GM12878 (cell line): Measurements from ENCODE around the gene MRPL55. TPM values are rescaled to one million over a fixed set of nuclear protein-coding genes. Genes with fewer than 3 reads are reported as not detected.

Experiments
- CEBPZ ChIP-seq: fragments of 150-350 bp; IDR thresholded peaks from 2 replicates; pipeline ENCODE4 v1.6.1; 2016; ENCODE audit warnings: low read depth, low read length
- ELK1 ChIP-seq: IDR thresholded peaks from 2 replicates; pipeline ENCODE4 v1.6.1; 2012; ENCODE audit warnings: low read depth, low read length, improper control_type of control experiment
- EP300 ChIP-seq, 2 experiments: fragments of 150-350 bp in 1 of 2; IDR thresholded peaks; 2 replicates each; pipeline ENCODE4 v1.6.1; 2011 to 2012; ENCODE audit warnings: low read depth in 2 of 2, low read length in 2 of 2, borderline replicate concordance in 1 of 2, improper control_type of control experiment in 1 of 2, inconsistent platforms in 1 of 2; ENCODE audit not compliant: control insufficient read depth in 1 of 2
- GATAD2B ChIP-seq: fragments of 450-650 bp; conservative IDR thresholded peaks from 2 replicates; pipeline ENCODE4 v1.6.1; 2017; ENCODE audit warnings: low read depth, mild to moderate bottlenecking, moderate library complexity
- HDAC6 ChIP-seq: fragments of 200-600 bp; sonication (generic); IDR thresholded peaks from one replicate; pipeline ENCODE4 v1.8.0; 2017; ENCODE audit warnings: antibody characterized with exemption; ENCODE audit not compliant: unreplicated experiment
- HDGF ChIP-seq: fragments of 450-650 bp; IDR thresholded peaks from 2 replicates; pipeline ENCODE4 v1.6.1; 2016; ENCODE audit warnings: antibody characterized with exemption
- JUND ChIP-seq: IDR thresholded peaks from 2 replicates; pipeline ENCODE4 v1.6.1; 2012; ENCODE audit warnings: low read depth, mild to moderate bottlenecking, low read length, improper control_type of control experiment, moderate library complexity
- NFYB ChIP-seq: IDR thresholded peaks from 2 replicates; pipeline ENCODE4 v1.6.1; 2011; ENCODE audit warnings: low read depth, mild to moderate bottlenecking, low read length, improper control_type of control experiment, moderate library complexity; ENCODE audit not compliant: insufficient read depth
- NRF1 ChIP-seq: conservative IDR thresholded peaks from 2 replicates; pipeline ENCODE4 v1.6.1; 2011; ENCODE audit warnings: mild to moderate bottlenecking, low read depth, low read length, improper control_type of control experiment
- PBX3 ChIP-seq: IDR thresholded peaks from 2 replicates; pipeline ENCODE4 v1.6.1; 2011; ENCODE audit warnings: mild to moderate bottlenecking, low read depth, low read length, moderate library complexity; ENCODE audit not compliant: insufficient replicate concordance
- PML ChIP-seq: IDR thresholded peaks from 2 replicates; pipeline ENCODE4 v1.6.1; 2012; ENCODE audit warnings: low read length, inconsistent platforms
- RELA ChIP-seq: fragments of 450-650 bp; IDR thresholded peaks from 2 replicates; pipeline ENCODE4 v1.8.0; 2014; ENCODE audit warnings: borderline replicate concordance; ENCODE audit not compliant: partially characterized antibody
- RUNX3 ChIP-seq: IDR thresholded peaks from 2 replicates; pipeline ENCODE4 v1.6.1; 2012; ENCODE audit warnings: low read length, inconsistent platforms
- SIN3A ChIP-seq: IDR thresholded peaks from 2 replicates; pipeline ENCODE4 v1.6.1; 2012; ENCODE audit warnings: low read depth, low read length, improper control_type of control experiment
- SREBF1 ChIP-seq: IDR thresholded peaks from 2 replicates; pipeline ENCODE4 v1.6.1; 2012; ENCODE audit warnings: mild to moderate bottlenecking, low read length
- SREBF2 ChIP-seq: IDR thresholded peaks from 2 replicates; pipeline ENCODE4 v1.6.1; 2012; ENCODE audit warnings: mild to moderate bottlenecking, low read length
- STAT1 ChIP-seq: fragments of 450-650 bp; conservative IDR thresholded peaks from 2 replicates; pipeline ENCODE4 v1.6.1; 2014; ENCODE audit warnings: antibody characterized with exemption, mild to moderate bottlenecking
- YBX1 ChIP-seq: fragments of 450-650 bp; IDR thresholded peaks from 2 replicates; pipeline ENCODE4 v1.6.1; 2016; ENCODE audit warnings: antibody characterized with exemption
- ZBTB40 ChIP-seq: fragments of 450-650 bp; IDR thresholded peaks from 2 replicates; pipeline ENCODE4 v1.6.1; 2016; ENCODE audit warnings: mild to moderate bottlenecking, moderate library complexity, borderline replicate concordance
- ZNF24 ChIP-seq: fragments of 450-650 bp; IDR thresholded peaks from 2 replicates; pipeline ENCODE4 v1.6.1; 2017; ENCODE audit warnings: antibody characterized with exemption, mild to moderate bottlenecking
- polyA plus RNA-seq, 11 experiments: library from polyadenylated mRNA; depleted of rRNA in 4 of 11; unstranded in 6 of 11; stranded (reverse) in 5 of 11; fragments of >200 nt; fragmentation: Nextera tagmentation in 4 of 11; fragmentation: Illumina TruSeq in 1 of 11; extraction: Ambion mirVana in 4 of 11; extraction: Trizol in 1 of 11; gene quantifications; 1 replicate in 1 of 11; 2 replicates in 10 of 11; pipeline versions ENCODE4 v1.2.1 to v1.2.3, GENCODE V29; 2011 to 2016; ENCODE audit warnings: inconsistent platforms in 2 of 11, missing spikeins in 2 of 11, low read depth in 1 of 11
- total RNA-seq, 4 experiments: library from RNA; depleted of rRNA in 3 of 4; stranded (reverse); fragments of >200 nt in 3 of 4; fragmentation: Illumina TruSeq in 1 of 4; extraction: Trizol in 1 of 4; gene quantifications; 2 replicates each; pipeline versions ENCODE4 v1.2.1 to v1.2.3, GENCODE V29; 2013 to 2021

The MRPL55 gene
- total and polyA plus RNA-seq, 10 of the 15 experiments (the other 5 are each of a cell fraction or from before 2014, with no cell fraction given), result 15.1 to 143 (median 55.8) TPM

DNA sequence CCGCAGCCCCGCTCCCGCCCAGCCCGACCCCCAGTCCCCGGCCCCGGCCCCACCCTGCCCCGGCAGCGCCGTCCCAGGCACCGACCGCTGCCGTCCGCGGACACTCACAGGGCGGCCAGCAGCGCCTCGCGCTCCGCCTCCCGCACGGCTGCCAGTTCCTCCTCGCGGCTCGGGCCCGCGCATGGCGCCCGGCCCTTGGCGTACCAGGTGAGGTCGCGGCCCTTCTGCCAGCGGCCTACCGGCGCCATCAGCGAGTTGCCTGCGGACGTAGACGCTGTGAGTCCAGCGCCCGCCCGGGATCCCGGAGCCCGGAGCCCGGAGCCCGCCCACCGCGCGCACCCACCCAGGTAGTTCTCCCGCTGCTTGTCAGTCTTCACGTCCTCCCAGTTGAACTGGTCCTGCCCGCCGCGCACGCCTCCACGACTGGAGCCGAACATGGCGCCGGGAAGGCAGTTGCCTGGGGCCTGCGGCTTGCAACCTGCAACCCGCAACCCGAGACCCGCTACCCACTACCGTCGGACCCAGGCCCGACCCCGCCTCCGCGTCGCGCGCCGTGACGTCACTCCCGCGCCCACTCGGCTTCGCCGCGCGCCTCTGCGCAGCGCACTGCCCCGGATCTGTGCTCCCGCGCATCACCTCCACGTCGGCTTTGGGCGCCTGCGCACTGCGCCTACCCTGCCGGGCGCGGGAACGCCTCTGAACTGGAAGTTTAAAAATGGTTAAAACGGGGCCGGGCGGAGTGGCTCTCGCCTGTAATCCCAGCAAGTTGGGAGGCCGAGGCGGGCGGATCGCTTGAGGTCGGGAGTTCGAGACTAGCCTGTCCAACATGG is 6.1 kb downstream of the MRPL55 start, which contains the start of gene C1orf35 (continued):
- TF ChIP-seq CEBPZ (no peak), NFYB (no peak), GATAD2B (peak; percentile 92), EP300 (IDR thresholded peaks at IDR 0.05; ENCODE audit: borderline replicate concordance in 1 of 2, control insufficient read depth in 1 of 2, low read depth in 2 of 2, low read length in 2 of 2) (no peak), ELK1 (no peak), YBX1 (no peak), ZBTB40 (no peak), RUNX3 (peak; percentile 49), STAT1 (no peak; the same call in 1 of the 2 replicates), HDGF (no peak), JUND (no peak), PML (no peak), SIN3A (peak; percentile 79; the same call in 1 of the 2 replicates), SREBF1 (no peak), PBX3 (no peak), HDAC6 (no peak), NRF1 (peak; percentile 99), RELA (peak; percentile 78), ZNF24 (no peak), SREBF2 (no peak)
